Central memory CD4-positive, alpha-beta T cell (primary cell): ENCODE data around the gene ACOT2.

ENCODE experiments used
- DNase-seq: peaks from one replicate; pipeline ENCODE4 v3.0.0; 2022

ACOT2 gene

DNA sequence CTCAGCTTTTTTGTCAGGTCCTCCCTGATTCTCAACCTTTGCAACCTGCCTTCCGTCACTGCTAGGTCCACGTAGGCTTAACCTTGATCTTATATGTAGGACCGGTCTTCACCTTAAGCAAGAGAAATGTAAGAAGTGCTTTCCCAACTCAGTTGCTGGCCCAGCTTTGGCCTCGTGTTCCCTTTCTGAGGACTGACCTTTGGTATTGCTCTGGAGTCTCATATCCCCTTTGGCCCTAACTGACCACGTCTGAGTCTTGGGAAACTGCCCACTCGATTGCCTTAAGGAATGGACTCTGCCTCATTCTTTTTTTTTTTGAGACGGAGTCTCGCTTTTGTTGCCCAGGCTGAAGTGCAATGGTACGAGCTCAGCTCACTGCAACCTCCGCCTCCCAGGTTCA, 51.3 kb downstream of the ACOT2 start:
- DNase-seq = no peak

DNA sequence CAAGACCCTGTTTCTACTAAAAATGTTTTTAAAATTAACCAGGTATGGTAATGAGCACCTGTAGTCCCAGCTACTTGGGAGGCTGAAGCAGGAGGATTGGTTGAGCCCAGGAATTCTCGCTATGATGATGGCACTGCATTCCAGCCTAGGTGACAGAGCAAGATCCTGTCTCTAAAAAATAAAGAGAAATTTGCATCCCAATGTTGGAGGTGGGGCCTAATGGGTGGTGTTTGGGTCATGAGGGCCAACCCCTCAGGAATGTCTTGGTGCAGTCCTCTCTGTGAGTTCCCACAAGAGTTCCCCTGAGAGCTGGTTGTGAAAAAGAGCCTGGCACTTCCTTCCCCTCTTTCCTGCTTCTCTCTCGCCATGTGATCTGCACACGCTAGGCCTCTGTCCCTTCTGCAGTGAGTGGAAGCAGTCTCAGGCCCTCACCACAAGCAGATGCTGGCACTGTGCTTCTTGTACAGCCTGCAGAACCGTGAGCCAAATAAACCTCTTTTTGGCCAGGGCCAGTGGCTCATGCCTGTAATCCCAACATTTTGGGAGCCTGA, 54.6 kb downstream of the ACOT2 start:
- no peak for DNase-seq
